NAMALWA (cell line): Measurements from ENCODE around the gene BIN1.

Experiments used
- DNase-seq: peaks from one replicate; pipeline ENCODE4 v3.0.0-alpha.2; 2015; ENCODE audit warnings: low spot score

The BIN1 gene

GRCh38 chr2:126999106-126999756, 107.7 kb downstream of the BIN1 start:
- no peak for DNase-seq

- DNase-seq, result no peak
These were observed 108.5 kb downstream of the BIN1 start for GRCh38 chr2:126998486-126998885.
